Measurements from ENCODE around the gene PRRC2C.
"Not testable (repeated sequence)": the region's sequence is repeated elsewhere in the genome, so short reads cannot be mapped to it uniquely, and the experiment has no call there.

The PRRC2C gene

DNA sequence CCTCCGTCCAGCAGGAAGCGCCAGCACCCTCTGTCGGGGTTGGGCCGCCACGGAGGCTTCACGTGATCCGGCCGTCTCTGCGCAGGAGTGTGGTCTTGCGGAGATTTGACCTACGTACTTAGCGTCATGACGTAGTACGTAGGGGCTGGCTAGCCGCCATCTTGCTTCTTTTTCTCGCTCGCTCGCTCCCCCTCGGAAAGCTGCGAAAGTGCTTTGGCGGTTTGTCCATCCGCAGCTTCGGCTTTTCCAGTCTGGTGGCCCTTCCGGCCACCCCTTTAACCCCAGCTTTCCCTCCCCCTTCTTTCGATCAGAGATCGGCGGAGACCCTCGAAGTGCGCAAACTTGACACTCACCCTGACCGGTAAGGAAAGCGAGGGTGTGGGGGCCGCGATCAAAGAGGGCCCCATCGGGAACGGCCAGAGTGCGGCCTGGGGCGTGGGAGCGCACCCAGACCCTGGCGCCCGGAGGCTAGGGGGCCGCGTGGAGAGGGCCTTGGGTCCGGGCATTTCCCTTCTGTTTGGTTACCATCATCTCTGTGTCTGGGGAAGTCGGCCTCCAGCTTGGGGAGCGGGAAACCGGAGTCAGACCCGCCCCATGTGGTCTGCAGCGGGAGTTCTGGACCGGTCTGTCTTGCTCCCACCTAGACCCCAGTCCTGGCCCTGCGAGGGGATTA, at the start of gene PRRC2C:
PRRC2C (plus strand) TSS at position 156 of the 673 bp plus-strand sequence. CDS start 26,559 bp downstream, outside the sequence.
- DNase-seq, result peak; percentile 97

DNA sequence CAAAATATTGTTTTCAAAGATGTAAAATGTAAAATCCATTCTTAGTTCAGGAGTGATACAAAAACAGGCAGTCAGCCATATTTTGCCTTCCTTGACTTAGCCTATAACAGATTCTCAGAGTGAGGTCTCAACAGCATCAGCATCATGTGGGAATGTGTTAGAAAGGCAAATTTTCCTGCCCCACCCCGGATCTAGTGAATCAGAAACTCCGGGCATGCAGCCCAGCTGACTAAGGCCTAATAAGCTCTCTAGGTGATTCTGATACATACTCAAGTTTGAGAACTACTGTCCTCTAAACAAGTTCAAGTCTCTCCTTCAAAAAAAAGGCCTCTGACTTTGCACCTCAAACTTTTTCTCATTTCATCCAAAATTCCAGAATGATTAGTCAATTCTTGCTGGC, 46.9 kb upstream of the PRRC2C start:
- DNase-seq, result no peak

DNA sequence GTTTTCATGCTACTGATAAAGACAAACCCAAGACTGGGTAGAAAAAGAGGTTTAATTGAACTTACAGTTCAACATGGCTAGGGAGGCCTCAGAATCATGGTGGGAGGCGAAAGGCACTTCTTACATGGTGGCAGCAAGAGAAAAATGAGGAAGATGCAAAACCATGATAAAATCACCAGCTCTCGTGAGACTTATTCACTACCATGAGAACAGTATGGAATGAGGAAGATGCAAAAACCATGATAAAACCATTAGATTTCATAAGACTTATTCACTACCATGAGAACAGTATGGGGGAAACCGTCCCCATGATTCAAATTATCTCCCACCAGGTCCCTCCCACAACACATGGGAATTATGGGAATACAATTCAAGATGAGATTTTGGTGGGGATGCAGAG, 45.1 kb upstream of the PRRC2C start:
- not testable (repeated sequence) for DNase-seq

DNA sequence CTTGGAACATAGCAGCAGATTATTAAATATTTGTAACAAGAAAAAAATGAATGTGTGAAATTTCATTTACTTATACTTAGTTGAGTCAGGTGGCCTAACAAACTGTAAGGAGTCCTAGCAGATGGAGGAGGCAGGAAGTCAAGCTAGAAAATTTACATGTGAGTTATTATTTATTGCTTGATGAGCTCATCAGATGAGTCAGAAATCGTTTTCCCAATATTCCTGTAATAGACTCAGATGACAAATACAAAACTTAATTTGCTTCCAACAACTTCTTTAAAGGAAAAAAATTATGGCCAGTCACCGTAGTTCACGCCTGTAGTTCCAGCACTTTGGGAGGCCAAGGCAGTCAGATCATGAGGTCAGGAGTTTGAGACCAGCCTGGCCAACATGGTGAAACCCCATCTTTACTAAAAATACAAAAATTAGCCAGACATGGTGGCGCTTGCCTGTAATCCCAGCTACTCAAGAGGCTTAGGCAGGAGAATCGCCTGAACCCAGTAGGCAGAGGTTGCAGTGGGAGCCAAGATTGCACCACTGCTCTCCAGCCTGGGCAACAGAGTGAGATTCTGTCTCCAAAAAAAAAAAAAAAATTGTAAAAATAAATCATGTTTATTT, 43.9 kb upstream of the PRRC2C start:
- DNase-seq, result not testable (repeated sequence)

GRCh38 chr1:171446386-171446785, 38.9 kb upstream of the PRRC2C start:
- no peak for DNase-seq

- no peak for DNase-seq
Observed at GRCh38 chr1:171455967-171456366, 29.4 kb upstream of the PRRC2C start.

DNA sequence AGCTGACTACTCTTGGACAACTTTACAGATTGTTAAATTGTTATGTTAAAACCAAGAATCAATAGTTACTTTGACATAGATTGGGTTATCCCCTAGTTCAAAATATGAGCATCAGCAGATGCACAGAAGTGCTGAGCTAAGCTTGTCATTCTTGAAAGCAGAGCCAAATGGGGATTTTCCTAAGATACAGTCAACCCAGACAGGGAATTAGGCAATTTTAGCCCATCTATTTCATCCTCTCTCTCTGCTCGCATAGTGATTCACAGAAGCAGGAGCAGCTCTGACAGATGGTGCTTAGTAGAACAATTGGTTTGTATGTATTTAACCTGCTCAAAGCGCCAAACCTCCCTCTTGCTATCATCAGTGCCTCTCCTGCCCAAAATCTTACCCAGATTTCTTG, 27.9 kb upstream of the PRRC2C start:
- no peak for DNase-seq

DNA sequence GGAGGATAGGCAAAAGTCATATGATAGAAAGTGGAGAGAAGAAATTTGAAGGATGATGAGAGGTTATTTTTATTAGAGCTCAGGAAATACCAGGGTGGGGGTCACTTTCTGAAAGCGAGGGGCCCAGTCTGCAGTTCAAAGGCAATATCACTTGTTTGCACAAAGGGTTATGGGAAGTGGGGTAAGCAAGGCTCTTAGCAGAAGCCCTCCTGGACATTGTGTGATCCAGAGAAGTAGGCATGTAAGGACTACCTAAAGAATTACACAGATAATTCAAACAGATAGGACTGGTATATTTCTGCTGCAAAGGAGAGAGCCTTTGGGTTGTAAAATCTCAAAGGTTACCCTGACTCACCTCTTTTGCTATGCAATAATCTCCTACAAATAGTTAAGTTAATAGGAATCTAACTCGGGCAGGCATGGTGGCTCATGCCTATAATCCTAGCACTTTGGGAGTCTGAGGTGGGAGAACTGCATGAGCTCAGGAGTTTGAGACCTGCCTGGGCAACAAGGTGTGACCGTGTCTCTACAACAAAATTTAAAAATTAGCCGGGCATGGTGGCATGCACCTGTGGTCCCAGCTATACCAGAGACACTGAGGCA, 25.2 kb upstream of the PRRC2C start:
- DNase-seq, result no peak

- no peak for DNase-seq
Observed at GRCh38 chr1:171467626-171468025, 17.7 kb upstream of the PRRC2C start.

DNA sequence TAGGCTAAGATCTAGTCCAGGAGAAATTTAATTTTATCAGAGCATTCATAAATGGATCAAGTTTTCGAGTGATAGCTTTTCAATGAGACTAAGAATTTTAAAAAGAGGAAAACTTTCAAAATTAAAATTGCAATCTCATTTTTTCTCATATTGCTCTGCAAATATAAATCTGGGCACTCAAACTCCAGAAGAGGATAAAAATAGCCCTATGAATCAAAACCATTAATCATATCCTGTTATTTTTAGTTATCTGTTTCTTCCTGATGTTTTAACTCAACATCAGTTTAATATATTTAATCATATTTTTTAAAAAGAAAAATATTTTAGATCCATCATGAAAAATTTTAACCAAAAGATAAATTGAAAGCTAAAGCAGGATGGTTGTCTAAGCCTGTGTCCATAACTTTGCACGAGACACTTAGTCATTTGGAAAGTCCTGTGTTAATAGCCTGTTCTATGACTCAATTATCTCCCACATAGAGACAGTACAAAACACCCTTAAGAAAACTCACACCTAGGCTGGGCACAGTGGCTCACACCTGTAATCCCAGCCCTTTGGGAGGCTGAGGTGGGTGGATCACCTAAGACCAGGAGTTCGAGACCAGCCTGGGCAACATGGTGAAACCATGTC, 17.1 kb upstream of the PRRC2C start:
- DNase-seq, result no peak

GRCh38 chr1:171470726-171471125, 14.6 kb upstream of the PRRC2C start:
- no peak for DNase-seq

- DNase-seq, result no peak
Observed at GRCh38 chr1:171472183-171472647, 13.1 kb upstream of the PRRC2C start.

DNA sequence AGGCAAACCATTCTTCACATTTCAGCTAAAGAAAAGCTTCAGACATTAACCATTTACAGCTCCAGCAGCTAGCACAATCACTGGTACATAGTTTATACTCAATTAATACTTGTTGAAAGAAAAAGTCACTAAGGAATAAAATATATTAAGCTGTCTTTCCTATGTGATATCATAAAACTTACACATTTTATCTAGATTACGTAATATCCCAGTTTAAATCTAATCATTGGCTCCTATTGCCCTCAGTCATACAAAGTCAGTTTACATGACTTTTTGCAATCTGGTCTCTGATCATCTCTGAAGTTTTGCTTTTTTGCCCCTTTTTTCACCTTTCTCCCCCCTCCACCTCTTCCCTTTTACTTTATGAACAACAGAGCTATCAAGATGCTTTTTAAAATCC, 8.5 kb upstream of the PRRC2C start:
- no peak for DNase-seq

DNA sequence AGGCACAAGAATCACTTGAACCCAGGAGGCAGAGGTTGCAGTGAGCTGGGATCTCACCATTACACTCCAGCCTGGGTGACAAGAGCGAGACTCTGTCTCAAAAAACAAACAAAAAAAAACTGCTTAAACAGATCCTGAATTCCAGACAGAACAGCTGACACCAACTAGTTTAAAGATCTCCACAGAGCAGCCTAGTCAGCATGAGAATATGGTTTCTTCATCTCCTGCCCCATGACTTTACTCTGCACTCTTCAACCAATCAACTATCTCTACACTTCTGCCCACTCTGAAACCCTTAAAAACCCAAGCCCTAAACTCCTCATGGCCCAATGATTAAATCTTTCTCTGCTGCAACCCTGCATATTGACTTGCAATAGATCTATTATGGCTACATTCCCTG, 7.5 kb upstream of the PRRC2C start:
- DNase-seq, result no peak

DNA sequence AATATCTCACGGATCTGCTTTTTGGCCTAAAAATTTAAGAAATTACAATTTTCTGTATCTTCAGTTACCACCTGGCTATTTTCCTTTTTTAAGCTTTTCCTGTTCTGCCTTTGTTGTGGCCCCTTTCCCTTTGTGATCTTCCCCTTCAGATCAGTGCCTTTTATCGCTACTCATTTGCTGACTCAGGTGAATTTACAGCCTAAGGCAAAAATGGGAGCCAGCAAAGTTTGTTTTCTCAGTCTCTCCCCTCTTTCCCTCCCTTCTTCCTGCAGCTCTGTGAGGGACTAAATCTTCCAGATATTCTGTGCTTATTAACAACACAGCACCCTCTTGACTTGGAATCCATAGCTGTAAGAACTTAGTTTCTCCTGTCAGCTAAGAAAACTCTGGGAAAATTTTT, 5.3 kb upstream of the PRRC2C start:
- no peak for DNase-seq

- DNase-seq, result no peak
Observed at GRCh38 chr1:171484760-171485374, 463 bp upstream of the PRRC2C start.

DNA sequence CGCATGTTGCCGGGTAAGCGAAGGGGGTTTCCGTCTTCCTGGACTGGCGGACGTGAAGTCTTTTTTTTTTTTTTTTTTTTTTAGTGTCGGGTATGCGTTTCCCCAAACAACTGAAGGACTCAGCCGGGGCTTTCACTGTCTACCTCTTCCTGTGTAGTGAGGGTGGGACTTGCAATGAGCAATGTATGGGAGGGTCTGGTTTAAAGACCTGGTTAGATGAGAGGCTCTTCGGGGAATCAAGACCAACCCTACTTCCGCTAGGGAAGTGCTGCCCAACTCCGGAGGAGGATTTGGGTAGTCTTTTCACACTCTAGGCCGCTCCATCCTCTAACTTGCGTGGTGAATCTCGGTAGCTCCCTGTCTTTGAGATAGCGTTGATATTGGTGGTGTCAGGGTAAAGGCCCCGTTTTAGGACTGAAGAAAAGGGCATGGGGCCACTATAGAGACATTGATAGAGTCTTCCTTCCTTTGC, 754 bp downstream of the PRRC2C start:
- peak; percentile 52 for DNase-seq

DNA sequence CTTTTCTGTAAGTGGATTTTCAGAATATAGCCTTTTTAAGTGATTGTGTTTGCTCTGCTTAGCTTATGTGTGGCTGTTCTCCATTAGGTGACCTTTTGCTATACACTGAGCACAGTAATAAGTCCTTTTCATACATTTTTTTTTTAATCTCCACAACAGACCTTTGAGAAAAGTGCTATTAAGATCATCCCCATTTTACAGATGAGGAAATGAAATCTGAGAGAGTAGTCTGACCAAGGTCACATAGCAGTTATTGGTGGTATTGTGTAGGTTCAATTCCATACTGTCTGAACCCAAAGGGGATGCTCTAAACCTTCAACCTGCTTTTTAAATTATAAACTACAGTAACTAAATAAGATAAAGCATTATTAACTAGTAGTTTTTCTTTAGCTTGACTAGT, 1.7 kb downstream of the PRRC2C start:
- DNase-seq, result no peak

DNA sequence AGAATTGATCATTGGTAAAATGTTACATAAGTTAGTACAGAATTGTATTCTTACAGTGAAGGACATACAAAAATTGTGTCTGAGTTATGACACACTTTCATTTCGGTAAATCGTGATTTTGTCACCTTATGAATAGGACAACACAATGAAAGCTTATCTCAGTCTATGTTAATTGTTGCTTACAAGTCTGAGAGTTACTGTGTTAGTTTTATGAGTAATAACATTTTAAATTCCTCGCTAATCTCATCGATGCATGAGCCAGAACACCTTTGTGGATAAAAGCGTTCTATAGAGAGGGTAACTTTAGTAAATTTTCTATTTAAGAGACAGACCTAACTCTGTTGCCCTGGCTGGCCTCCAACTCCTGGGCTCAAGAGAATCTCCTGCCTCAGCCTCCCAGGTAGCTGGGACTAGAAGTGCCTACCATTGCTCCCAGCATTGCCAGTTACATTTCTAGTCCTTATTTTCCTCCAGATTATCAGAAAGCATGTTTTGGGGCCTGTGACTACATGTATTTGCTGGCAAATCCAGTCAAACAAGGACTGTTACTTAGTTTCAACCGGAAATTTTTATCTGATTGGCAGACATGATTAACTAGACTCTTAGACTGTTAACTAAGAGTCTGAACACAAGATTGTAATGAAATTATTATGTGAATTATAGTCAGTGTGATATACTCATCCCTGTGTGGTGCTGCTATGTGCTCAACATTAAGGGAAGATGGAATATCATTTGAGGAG, 3.0 kb downstream of the PRRC2C start:
- no peak for DNase-seq

DNA sequence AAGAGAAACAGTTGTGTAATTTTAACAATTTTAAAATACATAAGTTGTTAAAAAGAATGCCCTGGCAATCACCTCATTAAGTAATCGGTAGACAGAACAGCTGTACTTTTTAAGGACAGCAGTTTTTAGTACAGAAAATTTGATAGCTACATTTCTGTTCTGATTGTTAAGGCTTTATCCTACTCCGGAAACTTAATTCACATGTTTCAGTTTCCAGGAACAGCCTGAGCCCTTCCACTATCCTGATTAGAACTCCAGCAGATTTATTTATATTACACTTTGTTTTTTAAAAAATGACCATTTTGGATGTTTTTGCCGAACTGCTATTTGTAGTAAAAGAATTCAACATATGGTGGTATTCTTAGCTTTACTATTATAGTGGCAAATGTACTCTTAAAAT, 8.7 kb downstream of the PRRC2C start:
- no peak for DNase-seq

DNA sequence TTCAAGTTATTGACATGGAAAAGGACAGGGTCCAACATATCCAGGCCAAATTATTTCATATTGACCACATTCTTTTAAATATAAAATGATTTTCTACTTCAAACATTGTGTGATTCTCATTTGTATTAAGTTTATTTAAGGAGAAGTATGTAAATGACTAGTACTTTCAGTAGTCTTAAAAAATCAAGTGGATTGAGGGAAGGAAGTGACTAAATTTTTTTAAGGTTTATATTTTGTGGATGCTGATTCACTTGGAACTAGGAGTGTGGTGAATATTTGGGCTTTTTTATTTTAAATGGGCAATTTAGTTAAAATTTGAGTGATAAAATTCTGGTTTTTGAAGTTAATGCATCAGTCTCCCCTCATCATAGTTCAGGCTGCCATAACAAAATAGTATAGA, 10.1 kb downstream of the PRRC2C start:
- DNase-seq, result no peak

GRCh38 chr1:171500304-171500703, 15.0 kb downstream of the PRRC2C start:
- no peak for DNase-seq

DNA sequence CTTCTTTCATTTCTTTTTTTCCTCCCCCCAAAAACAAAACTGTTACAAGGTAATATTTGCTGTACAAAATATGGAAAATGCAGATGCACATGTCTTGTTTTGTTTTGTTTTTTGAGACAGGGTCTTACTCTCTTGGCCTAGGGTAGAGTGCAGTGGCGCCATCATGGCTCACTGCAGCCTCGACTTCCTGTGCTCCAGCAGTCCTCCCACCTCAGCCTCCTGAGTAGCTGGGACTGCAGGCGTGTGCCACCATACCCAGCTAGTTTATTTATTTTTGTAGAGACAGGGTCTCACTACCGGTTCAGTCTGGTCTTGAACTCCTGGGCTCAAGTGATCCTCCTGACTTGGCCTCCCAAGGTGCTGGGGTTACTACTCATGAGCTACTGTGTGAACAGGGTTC, 15.5 kb downstream of the PRRC2C start:
- DNase-seq, result no peak
